HCT116 (cell line): ENCODE measurements around the gene SLC2A5. TPM values are rescaled to one million over a fixed set of nuclear protein-coding genes. Genes with fewer than 3 reads are reported as not detected.

Source experiments
- ATAC-seq: fragments of 200-7000 bp; cut with Tn5 transposase; 2 replicates; pipeline ENCODE4 v1.9.1; 2020; ENCODE audit warnings: mild to moderate bottlenecking, moderate library complexity
- BruUV-seq: library from RNA; stranded (reverse); fragments of 400-500 nt; replicated peaks from 2 replicates; lab custom pipeline; 2021; lab: Mats Ljungman, UMichigan
- CTCF ChIA-PET: fragments of 300-600 bp; sonication (Branson Sonifier 250); formaldehyde crosslinking; loops from one replicate; lab custom pipeline; 2021; ENCODE audit warnings: antibody characterized with exemption; lab: Charles Lee
- POLR2A ChIA-PET: fragments of 300-600, 350-600 bp; sonication (Branson Sonifier 250); formaldehyde crosslinking; loops from one replicate; lab custom pipeline; 2021; ENCODE audit warnings: antibody characterized with exemption; lab: Charles Lee
- RAD21 ChIA-PET, 2 experiments: fragments of 300-600 bp; sonication (Branson Sonifier 250); formaldehyde crosslinking; loops; one replicate each; lab custom pipeline; 2023; ENCODE audit warnings: low total read pairs in 2 of 2; ENCODE audit not compliant: uncharacterized antibody in 2 of 2, unreplicated experiment in 2 of 2, low non-redundant PET in 1 of 2; lab: Charles Lee
- DNase-seq: peaks from one replicate; pipeline ENCODE4 v3.0.0-alpha.2; 2010; ENCODE audit warnings: low read depth, low spot score
- H2AFZ ChIP-seq: fragments of 200-600 bp; shearing (Covaris generic), sonication (generic); 2 replicates; pipeline ENCODE4 v1.6.1; 2017; ENCODE audit warnings: low read depth, mixed run types, mixed read lengths, antibody characterized with exemption, low read length; ENCODE audit not compliant: poor library complexity, severe bottlenecking
- H3K27ac ChIP-seq: 2 replicates; pipeline ENCODE4 v1.5.1; 2012; ENCODE audit warnings: low read depth, low read length
- H3K27me3 ChIP-seq: fragments of 200-600 bp; sonication (generic); 2 replicates; pipeline ENCODE4 v1.6.1; 2016; ENCODE audit warnings: mixed run types, low read length, mixed read lengths; ENCODE audit not compliant: insufficient read depth
- H3K36me3 ChIP-seq, 2 experiments: fragments of 200-500 bp in 1 of 2; fragments of 200-600 bp in 1 of 2; sonication (Bioruptor generic) in 1 of 2; sonication (generic) in 1 of 2; 2 replicates each; pipeline versions ENCODE4 v1.5.1 to v1.6.1; 2014 to 2016; ENCODE audit warnings: low read length in 2 of 2, inconsistent platforms in 1 of 2, mixed read lengths in 1 of 2, mixed run types in 1 of 2; ENCODE audit not compliant: insufficient read depth in 2 of 2, control insufficient read depth in 1 of 2
- H3K4me1 ChIP-seq, 2 experiments: fragments of 200-600 bp in 1 of 2; sonication (generic) in 1 of 2; 2 replicates each; pipeline versions ENCODE4 v1.5.1 to v1.6.1; 2012 to 2017; ENCODE audit warnings: low read length in 2 of 2, inconsistent platforms in 1 of 2, mild to moderate bottlenecking in 1 of 2, mixed read lengths in 1 of 2, mixed run types in 1 of 2, moderate library complexity in 1 of 2; ENCODE audit not compliant: insufficient read depth in 2 of 2, control insufficient read depth in 1 of 2
- H3K4me2 ChIP-seq: fragments of 200-600 bp; sonication (generic); 2 replicates; pipeline ENCODE4 v1.6.1; 2017; ENCODE audit warnings: mixed run types, low read length, mixed read lengths
- H3K4me3 ChIP-seq, 2 experiments: fragments of 200-600 bp in 1 of 2; sonication (generic) in 1 of 2; replicated peaks in 1 of 2; 2 replicates each; pipeline ENCODE4 v1.5.1; 2011 to 2016; ENCODE audit warnings: low read length in 2 of 2, control low read depth in 1 of 2, low read depth in 1 of 2, mild to moderate bottlenecking in 1 of 2, mixed read lengths in 1 of 2, mixed run types in 1 of 2
- H3K79me2 ChIP-seq: fragments of 200-600 bp; sonication (generic); 2 replicates; pipeline ENCODE4 v1.6.1; 2017; ENCODE audit warnings: mild to moderate bottlenecking, mixed run types, low read length, moderate library complexity, mixed read lengths; ENCODE audit not compliant: insufficient read depth
- H3K9ac ChIP-seq: fragments of 200-600 bp; sonication (generic); 2 replicates; pipeline ENCODE4 v1.6.1; 2016; ENCODE audit warnings: low read length, mixed read lengths
- H3K9me2 ChIP-seq: fragments of 200-600 bp; sonication (generic), shearing (Covaris generic); 2 replicates; pipeline ENCODE4 v1.6.1; 2017; ENCODE audit warnings: mixed run types, mild to moderate bottlenecking, moderate library complexity; ENCODE audit not compliant: insufficient read depth
- H3K9me3 ChIP-seq, 2 experiments: fragments of 200-500 bp in 1 of 2; fragments of 200-600 bp in 1 of 2; sonication (Bioruptor generic) in 1 of 2; sonication (generic) in 1 of 2; 2 replicates each; pipeline ENCODE4 v1.6.1; 2014 to 2017; ENCODE audit warnings: low read length in 2 of 2, mixed read lengths in 2 of 2, inconsistent platforms in 1 of 2, low read depth in 1 of 2, mild to moderate bottlenecking in 1 of 2, mixed run types in 1 of 2, moderate library complexity in 1 of 2; ENCODE audit not compliant: control insufficient read depth in 1 of 2, insufficient read depth in 1 of 2
- H4K20me1 ChIP-seq: fragments of 200-600 bp; sonication (generic), shearing (Covaris generic); 2 replicates; pipeline ENCODE4 v1.6.1; 2017; ENCODE audit warnings: mixed run types, mild to moderate bottlenecking, moderate library complexity; ENCODE audit not compliant: insufficient read depth
- CBX3 ChIP-seq: IDR thresholded peaks from 2 replicates; pipeline ENCODE4 v1.6.1; 2012; ENCODE audit warnings: low read depth
- EGR1 ChIP-seq: IDR thresholded peaks from 2 replicates; pipeline ENCODE4 v1.6.1; 2012; ENCODE audit warnings: low read depth
- EZH2 ChIP-seq: fragments of 200-600 bp; sonication (generic); IDR thresholded peaks from 2 replicates; pipeline ENCODE4 v1.6.1; 2017; ENCODE audit warnings: antibody characterized with exemption, mixed run types
- FOSL1 ChIP-seq: IDR thresholded peaks from 2 replicates; pipeline ENCODE4 v1.6.1; 2012; ENCODE audit warnings: low read depth
- JUND ChIP-seq: IDR thresholded peaks from 2 replicates; pipeline ENCODE4 v1.6.1; 2012
- MAX ChIP-seq: IDR thresholded peaks from 2 replicates; pipeline ENCODE4 v1.6.1; 2012
- POLR2AphosphoS5 ChIP-seq: IDR thresholded peaks from 2 replicates; pipeline ENCODE4 v1.6.1; 2011; ENCODE audit warnings: mild to moderate bottlenecking, low read depth, low read length, moderate library complexity
- SP1 ChIP-seq: IDR thresholded peaks from 2 replicates; pipeline ENCODE4 v1.6.1; 2012; ENCODE audit warnings: low read depth
- YY1 ChIP-seq: IDR thresholded peaks from 2 replicates; pipeline ENCODE4 v1.6.1; 2011; ENCODE audit warnings: low read length, low read depth, moderate library complexity, mild to moderate bottlenecking; ENCODE audit not compliant: insufficient replicate concordance; ENCODE audit errors: extremely low read depth
- intact Hi-C: fragments of 100-400 bp; cut with micrococcal nuclease; formaldehyde crosslinking; loops from 2 replicates; pipeline ENCODE4 v1.10.0; 2022
- total RNA-seq: library from RNA; stranded (reverse); gene quantifications from one replicate; pipeline ENCODE4 v1.2.1, GENCODE V29; 2021; ENCODE audit not compliant: unreplicated experiment

The SLC2A5 gene
- total RNA-seq, 1 experiment from 2014 or later: not detected

- H3K9me3 ChIP-seq: no peaks in the 10 kb centered on the region
- no TSS peak for BruUV-seq
- CTCF ChIA-PET: interaction anchor here (1.0 to 3.3 kb wide), 4 partner anchors 19 to 68 kb away, joined by 3 to 18 read pairs (median 10); no protein-coding TSS in a partner anchor
- ATAC-seq: peak; percentile 76
- peak overlapping the region; percentile 31 for H3K27ac ChIP-seq
- H3K9ac ChIP-seq: peak overlapping the region; percentile 48
- DNase-seq: peak; percentile 75
- H3K4me1 ChIP-seq: peaks cover 13 to 35% of the 10 kb centered on the region in 2 experiments
- no peaks in the 10 kb centered on the region for H3K36me3 ChIP-seq
- TF ChIP-seq MAX: peak; percentile 69
- peak; percentile 61; the same call in 1 of the 2 replicates for TF ChIP-seq JUND
- peak; percentile 47; the same call in 1 of the 2 replicates for TF ChIP-seq SP1
- TF ChIP-seq EGR1: no peak
- no peak for TF ChIP-seq YY1
- TF ChIP-seq CBX3: peak; percentile 73
- TF ChIP-seq POLR2AphosphoS5: peak; percentile 38; the same call in 1 of the 2 replicates
- no peak for TF ChIP-seq EZH2
- peak; percentile 50 for TF ChIP-seq FOSL1
- peak overlapping the region; percentile 71 for H3K4me2 ChIP-seq
- no peaks in the 10 kb centered on the region for H3K27me3 ChIP-seq
- H3K9me2 ChIP-seq: no peaks in the 10 kb centered on the region
- peak overlapping the region; percentile 85 for H2AFZ ChIP-seq
- POLR2A ChIA-PET: no interaction called here
- no peaks in the 10 kb centered on the region for H3K79me2 ChIP-seq
- RAD21 ChIA-PET: no interaction called here
- no peaks in the 10 kb centered on the region for H4K20me1 ChIP-seq
- peak overlapping the region in 1 of 2 experiments; percentile 31; a peak in 2 of 4 replicates for H3K4me3 ChIP-seq
- intact Hi-C loops: loop anchor here (5.0 kb wide), 1 partner anchor 114 kb away; no protein-coding TSS in a partner anchor
Measured at GRCh38 chr1:8985915-8986813, 83.3 kb downstream of the SLC2A5 start.

Other genes starting within 250 kb of the SLC2A5 start
- 2,334 TPM for gene ENO1, start 190.9 kb downstream of the SLC2A5 start, total RNA-seq
- not detected for gene CA6, start 123.8 kb downstream of the SLC2A5 start, total RNA-seq
- not detected for gene SLC2A7, start 43.2 kb downstream of the SLC2A5 start, total RNA-seq
- 7.7 TPM for gene GPR157, start 59.5 kb upstream of the SLC2A5 start, total RNA-seq
- 16.2 TPM for gene H6PD, start 165.1 kb upstream of the SLC2A5 start, total RNA-seq
- gene SPSB1, start 223.3 kb upstream of the SLC2A5 start, total RNA-seq: 10.8 TPM